Measurements from ENCODE around the gene TAS2R40.

DNA sequence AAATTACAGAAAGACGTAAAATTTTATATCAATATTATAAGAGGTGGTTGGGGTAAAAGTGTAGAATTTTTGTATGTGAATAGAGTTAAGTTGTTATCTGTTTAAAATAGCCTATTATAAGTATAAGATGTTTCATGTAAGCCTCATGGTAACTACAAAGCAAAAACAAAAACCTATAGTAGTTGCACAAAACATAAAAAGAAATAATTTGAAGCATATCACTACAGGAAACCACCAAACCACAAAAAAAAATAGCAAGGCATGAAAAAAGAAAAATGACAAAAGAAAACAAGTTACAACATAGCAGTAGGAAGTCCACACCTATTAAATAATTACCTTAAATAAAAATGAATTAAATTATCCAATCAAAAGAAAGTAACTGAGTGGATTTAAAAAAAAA lies 29.0 kb downstream of the TAS2R40 start:
- TF ChIP-seq, protein P1, sequence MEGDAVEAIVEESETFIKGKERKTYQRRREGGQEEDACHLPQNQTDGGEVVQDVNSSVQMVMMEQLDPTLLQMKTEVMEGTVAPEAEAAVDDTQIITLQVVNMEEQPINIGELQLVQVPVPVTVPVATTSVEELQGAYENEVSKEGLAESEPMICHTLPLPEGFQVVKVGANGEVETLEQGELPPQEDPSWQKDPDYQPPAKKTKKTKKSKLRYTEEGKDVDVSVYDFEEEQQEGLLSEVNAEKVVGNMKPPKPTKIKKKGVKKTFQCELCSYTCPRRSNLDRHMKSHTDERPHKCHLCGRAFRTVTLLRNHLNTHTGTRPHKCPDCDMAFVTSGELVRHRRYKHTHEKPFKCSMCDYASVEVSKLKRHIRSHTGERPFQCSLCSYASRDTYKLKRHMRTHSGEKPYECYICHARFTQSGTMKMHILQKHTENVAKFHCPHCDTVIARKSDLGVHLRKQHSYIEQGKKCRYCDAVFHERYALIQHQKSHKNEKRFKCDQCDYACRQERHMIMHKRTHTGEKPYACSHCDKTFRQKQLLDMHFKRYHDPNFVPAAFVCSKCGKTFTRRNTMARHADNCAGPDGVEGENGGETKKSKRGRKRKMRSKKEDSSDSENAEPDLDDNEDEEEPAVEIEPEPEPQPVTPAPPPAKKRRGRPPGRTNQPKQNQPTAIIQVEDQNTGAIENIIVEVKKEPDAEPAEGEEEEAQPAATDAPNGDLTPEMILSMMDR (conservative IDR thresholded peaks at IDR 0.05; ENCODE audit: low read depth, low read length) = no peak
- TF ChIP-seq EZH2 (IDR thresholded peaks at IDR 0.05; ENCODE audit: low read length, unreplicated experiment) = no peak

All from PC-3 (cell line).